ENCODE data around the gene KIAA1210. TPM values are rescaled to one million over a fixed set of nuclear protein-coding genes. Genes with fewer than 3 reads are reported as not detected.

KIAA1210 gene
- polyA plus RNA-seq, 3 donors = not detected

DNA sequence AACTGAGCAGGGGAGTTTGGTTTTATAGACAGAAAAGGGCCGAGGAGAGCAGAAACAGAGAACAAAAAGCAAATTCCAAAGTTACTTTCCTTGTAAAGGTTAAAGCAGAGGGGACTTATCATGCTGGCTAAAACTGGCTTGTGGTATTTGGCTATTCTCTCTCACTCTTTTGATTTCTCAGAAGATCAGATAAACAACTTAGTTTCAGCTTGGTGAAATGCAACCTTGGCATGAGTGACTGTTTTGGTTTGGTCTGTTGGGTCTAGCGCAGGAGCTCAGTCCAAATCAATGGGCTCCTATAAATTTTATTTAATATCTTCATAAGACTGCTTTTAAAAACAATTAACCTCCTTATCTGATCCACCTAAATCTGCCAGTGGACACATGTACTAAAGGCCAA, 47.3 kb upstream of the KIAA1210 start:
- Mint-ChIP-seq H3K4me3 (no peak overlapping the region), H3K27ac (no peak overlapping the region), H3K27me3 (ENCODE audit: low read depth in 3 of 3) (peaks cover 2 to 3% (median 3%) of the 10 kb centered on the region in 3 donors), H3K4me1 (no peaks in the 10 kb centered on the region), H3K36me3 (no peaks in the 10 kb centered on the region), H3K9me3 (peaks cover 0 to 2% (median 0%) of the 10 kb centered on the region in 7 donors)
- Histone ChIP-seq H3K9ac (ENCODE audit: insufficient read depth, low read length, poor library complexity, severe bottlenecking) (no peak overlapping the region), H3K4me1 (ENCODE audit: control insufficient read depth in 1 of 2, insufficient read depth in 2 of 2, low read length in 2 of 2) (no peaks in the 10 kb centered on the region), H3K4me2 (replicated peaks; ENCODE audit: extremely low read depth, low read length, poor library complexity, severe bottlenecking) (no peak overlapping the region), H3K27ac (ENCODE audit: low read depth in 1 of 2, low read length in 2 of 2) (no peak overlapping the region), H3K79me2 (ENCODE audit: insufficient read depth, low read length) (no peaks in the 10 kb centered on the region), H3K36me3 (replicated peaks in 1 of 2; ENCODE audit: control insufficient read depth in 1 of 2, insufficient read depth in 2 of 2, low read length in 2 of 2) (no peaks in the 10 kb centered on the region), H3K27me3 (ENCODE audit: control insufficient read depth in 2 of 2, insufficient read depth in 2 of 2, low read length in 2 of 2) (no peaks in the 10 kb centered on the region), H2AFZ (ENCODE audit: insufficient read depth, low read depth, low read length, poor library complexity, severe bottlenecking) (no peak overlapping the region), H3K4me3 (replicated peaks in 1 of 3; ENCODE audit: low read depth in 2 of 3, low read length in 3 of 3) (no peak overlapping the region), H3K9me3 (replicated peaks in 1 of 2; ENCODE audit: control insufficient read depth in 1 of 2, insufficient read depth in 1 of 2, low read length in 2 of 2) (no peaks in the 10 kb centered on the region), H4K20me1 (ENCODE audit: insufficient read depth, low read length) (no peaks in the 10 kb centered on the region)
- intact Hi-C loops (cut with micrococcal nuclease) = no loop called here
- WGBS (ENCODE audit: insufficient coverage) = no CpG with 5 or more reads among the region's 2 CpGs
- TF ChIP-seq, protein P1, sequence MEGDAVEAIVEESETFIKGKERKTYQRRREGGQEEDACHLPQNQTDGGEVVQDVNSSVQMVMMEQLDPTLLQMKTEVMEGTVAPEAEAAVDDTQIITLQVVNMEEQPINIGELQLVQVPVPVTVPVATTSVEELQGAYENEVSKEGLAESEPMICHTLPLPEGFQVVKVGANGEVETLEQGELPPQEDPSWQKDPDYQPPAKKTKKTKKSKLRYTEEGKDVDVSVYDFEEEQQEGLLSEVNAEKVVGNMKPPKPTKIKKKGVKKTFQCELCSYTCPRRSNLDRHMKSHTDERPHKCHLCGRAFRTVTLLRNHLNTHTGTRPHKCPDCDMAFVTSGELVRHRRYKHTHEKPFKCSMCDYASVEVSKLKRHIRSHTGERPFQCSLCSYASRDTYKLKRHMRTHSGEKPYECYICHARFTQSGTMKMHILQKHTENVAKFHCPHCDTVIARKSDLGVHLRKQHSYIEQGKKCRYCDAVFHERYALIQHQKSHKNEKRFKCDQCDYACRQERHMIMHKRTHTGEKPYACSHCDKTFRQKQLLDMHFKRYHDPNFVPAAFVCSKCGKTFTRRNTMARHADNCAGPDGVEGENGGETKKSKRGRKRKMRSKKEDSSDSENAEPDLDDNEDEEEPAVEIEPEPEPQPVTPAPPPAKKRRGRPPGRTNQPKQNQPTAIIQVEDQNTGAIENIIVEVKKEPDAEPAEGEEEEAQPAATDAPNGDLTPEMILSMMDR (IDR thresholded peaks at IDR 0.05) = no peak
- no peak for DNase-seq

DNA sequence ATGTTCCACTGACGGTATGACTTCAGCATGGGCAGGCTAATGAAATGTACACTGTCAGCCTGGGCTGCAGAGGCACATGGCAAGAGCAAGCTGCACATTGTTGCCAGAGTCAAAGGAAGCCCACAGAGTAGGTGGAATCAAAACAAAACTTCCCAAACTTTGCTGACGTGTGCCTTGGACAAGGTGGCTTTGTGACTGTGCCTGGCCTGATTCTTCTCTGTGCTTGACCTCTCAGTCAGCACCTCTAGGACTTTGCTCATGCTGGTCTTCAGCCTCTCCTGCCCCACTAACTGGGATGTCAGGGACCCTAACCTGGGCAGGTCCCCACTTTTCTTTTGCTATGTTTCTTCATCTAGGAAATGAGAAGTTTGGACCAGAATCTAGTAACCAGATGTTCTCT, 40.5 kb upstream of the KIAA1210 start:
- Mint-ChIP-seq H3K4me1 (no peaks in the 10 kb centered on the region), H3K27me3 (ENCODE audit: low read depth in 3 of 3) (peaks cover 0 to 4% (median 3%) of the 10 kb centered on the region in 3 donors), H3K36me3 (no peaks in the 10 kb centered on the region), H3K9me3 (peaks cover 0 to under 1% (median 0%) of the 10 kb centered on the region in 7 donors), H3K4me3 (no peak overlapping the region), H3K27ac (no peak overlapping the region)
- no peaks in the 10 kb centered on the region for H3K4me1 ChIP-seq (ENCODE audit: control insufficient read depth in 1 of 2, insufficient read depth in 2 of 2, low read length in 2 of 2)
- H3K9me3 ChIP-seq (replicated peaks in 1 of 2; ENCODE audit: control insufficient read depth in 1 of 2, insufficient read depth in 1 of 2, low read length in 2 of 2) = no peaks in the 10 kb centered on the region
- no peaks in the 10 kb centered on the region for H3K79me2 ChIP-seq (ENCODE audit: insufficient read depth, low read length)
- no peak overlapping the region for H2AFZ ChIP-seq (ENCODE audit: insufficient read depth, low read depth, low read length, poor library complexity, severe bottlenecking)
- peaks cover 0 to 2% of the 10 kb centered on the region in 2 donors for H3K27me3 ChIP-seq (ENCODE audit: control insufficient read depth in 2 of 2, insufficient read depth in 2 of 2, low read length in 2 of 2)
- no peaks in the 10 kb centered on the region for H4K20me1 ChIP-seq (ENCODE audit: insufficient read depth, low read length)
- intact Hi-C loops (cut with micrococcal nuclease) = no loop called here
- WGBS (ENCODE audit: insufficient coverage) = 100% methylated on average over 1 of the region's 2 CpGs
- TF ChIP-seq, protein P1 (IDR thresholded peaks at IDR 0.05) = no peak
- H3K27ac ChIP-seq (ENCODE audit: low read depth in 1 of 2, low read length in 2 of 2) = no peak overlapping the region
- H3K36me3 ChIP-seq (replicated peaks in 1 of 2; ENCODE audit: control insufficient read depth in 1 of 2, insufficient read depth in 2 of 2, low read length in 2 of 2) = no peaks in the 10 kb centered on the region
- no peak overlapping the region for H3K4me2 ChIP-seq (replicated peaks; ENCODE audit: extremely low read depth, low read length, poor library complexity, severe bottlenecking)
- H3K9ac ChIP-seq (ENCODE audit: insufficient read depth, low read length, poor library complexity, severe bottlenecking) = no peak overlapping the region
- no peak overlapping the region for H3K4me3 ChIP-seq (replicated peaks in 1 of 3; ENCODE audit: low read depth in 2 of 3, low read length in 3 of 3)
- DNase-seq = no peak

Measured in CD14-positive monocyte (primary cell).